DLD1 (cell line): Measurements from ENCODE around the gene BRMS1.
"Not testable (repeated sequence)": the region's sequence is repeated elsewhere in the genome, so short reads cannot be mapped to it uniquely, and the experiment has no call there.

ENCODE experiments used
- in situ Hi-C: cut with HindIII; loops from 2 replicates; pipeline ENCODE4 v1.10.0; 2017; ENCODE audit warnings: low sequenced_read_pairs

BRMS1 gene

DNA sequence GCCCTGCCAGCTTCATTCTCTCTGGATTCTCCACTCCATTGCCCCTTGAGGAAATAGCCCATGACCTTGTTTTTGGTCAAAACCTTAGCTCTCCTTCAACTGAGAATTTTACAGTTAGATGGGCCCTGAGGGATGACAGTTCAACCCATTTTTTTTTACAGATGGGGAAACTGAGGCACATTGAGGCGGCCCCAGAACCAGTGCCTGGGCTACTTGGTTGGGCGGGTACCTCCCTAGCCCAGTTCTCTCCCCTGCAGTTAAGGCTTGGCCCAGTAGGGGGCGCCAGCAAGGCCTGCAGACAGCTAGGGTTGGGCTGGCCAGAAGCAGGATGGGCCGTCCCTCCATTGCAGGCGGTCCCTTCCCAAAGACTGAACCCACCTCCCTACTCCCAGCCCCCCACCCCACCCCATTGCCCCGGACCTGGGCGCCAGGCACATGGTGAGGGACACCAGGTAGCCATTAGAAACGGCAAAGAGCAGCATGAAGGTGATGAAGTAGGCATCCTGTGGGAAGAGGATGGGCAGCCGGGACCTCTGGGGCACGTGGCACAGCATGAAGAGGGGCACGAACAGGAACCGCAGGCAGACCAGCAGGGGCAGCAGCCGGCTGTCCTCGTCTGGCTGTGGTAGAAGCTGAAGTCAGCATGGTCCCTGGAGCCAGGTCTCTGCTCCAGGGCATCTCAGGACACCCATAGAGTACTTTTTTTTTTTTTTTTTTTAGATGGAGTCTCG lies 19.1 kb upstream of the BRMS1 start:
- in situ Hi-C loops: no loop called here

- in situ Hi-C loops: no loop called here
Observed at GRCh38 chr11:66363187-66363601, 18.3 kb upstream of the BRMS1 start.

- in situ Hi-C loops: no loop called here
Observed at GRCh38 chr11:66362481-66363147, 17.7 kb upstream of the BRMS1 start.

- in situ Hi-C loops: no loop called here
Observed at GRCh38 chr11:66361502-66361941, 16.6 kb upstream of the BRMS1 start.

- in situ Hi-C loops: no loop called here
Observed at GRCh38 chr11:66360406-66361073, 15.6 kb upstream of the BRMS1 start.

DNA sequence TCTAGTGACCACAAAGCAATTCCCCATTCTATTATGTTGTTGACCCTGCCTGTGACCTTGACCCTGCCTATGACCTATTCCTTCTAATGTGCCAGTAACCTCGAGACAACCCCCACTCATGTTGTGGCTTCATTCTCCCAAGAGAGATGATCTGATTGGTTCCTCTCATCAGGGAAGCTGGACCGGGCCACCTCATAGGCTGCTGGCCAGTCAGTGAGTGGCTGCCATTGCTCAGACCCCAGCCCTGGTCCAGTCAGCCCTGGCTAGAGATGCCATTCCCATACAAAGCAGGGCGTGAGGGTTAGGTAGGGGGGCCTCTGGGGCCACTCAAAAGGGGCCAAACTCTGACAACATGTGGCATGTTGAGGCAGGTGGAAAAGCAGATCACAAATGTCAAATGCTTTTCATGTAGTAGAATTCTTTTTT lies 14.8 kb upstream of the BRMS1 start:
- in situ Hi-C loops: no loop called here

DNA sequence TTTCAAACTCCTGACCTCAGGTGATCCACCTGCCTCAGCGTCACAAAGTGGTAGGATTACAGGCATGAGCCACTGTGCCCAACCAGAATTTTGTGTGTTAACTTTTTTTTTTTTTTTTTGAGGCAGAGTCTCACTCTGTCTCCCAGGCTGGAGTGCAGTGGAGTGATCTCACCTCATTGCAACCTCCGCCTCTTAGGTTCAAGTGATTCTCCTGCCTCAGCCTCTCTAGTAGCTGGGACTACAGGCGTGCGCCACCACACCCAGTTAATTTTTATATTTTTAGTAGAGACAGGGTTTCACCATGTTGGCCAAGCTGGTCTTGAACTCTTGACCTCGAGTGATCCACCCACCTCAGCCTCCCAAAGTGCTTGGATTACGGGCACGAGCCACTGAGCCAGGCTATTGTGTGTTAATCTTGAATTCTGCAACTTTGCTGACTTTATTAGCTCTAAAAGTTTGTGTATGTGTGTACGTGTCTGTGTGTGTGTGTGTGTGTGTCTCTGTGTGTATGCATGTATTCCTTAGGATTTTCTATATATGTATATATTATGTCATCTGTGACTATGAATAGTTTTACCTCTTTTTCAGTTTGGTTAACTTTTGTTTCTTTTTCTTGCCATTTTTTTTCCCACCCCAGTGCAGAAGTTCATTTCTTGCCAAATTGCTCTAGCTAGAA lies 5.8 kb upstream of the BRMS1 start:
- in situ Hi-C loops: not testable (repeated sequence)

GRCh38 chr11:66349084-66349386 lies 4.1 kb upstream of the BRMS1 start:
- in situ Hi-C loops: no loop called here

DNA sequence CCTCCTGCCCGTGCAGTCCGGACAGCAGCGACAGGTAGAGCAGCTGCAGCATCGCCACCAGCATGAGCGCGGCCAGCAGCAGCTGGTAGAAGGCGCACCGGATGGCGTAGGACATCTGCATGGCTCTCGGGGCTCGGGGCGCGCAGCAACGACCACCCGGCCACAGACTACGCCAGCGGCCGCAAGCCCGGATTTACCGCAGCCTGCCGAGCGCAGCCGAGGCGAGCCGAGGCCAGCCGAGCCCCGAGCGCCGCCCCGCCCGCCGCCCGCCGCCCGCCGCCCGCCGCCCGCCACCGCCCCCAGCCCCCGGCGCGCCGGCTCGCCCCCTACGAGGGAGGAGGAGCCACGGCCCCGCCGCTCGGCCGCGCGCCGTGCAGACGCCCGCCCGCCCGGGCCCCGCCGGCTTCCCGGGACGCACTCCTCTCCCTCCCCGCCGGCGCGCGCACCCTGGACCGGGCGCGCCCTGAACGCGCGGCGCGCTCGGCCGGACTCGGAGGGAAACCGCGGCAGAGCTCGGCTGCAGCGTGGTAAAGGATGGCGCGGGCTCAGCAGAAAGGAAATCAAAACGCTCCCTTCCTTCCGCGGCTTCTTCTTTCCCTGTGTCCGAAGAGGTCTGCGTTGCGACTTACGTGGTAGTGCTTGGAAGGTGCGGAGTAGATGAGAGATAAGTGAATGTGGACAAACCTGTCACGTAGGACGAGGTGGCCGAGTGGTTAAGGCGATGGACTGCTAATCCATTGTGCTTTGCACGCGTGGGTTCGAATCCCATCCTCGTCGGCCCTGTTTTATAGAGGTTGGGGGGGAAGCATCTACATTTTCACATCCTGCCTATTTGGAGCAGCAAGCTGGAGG lies 2.7 kb upstream of the BRMS1 start, which contains the start of gene B4GAT1:
TSS of gene B4GAT1 (minus strand) at position 205 of the 852 bp plus-strand sequence. CDS start at position 121, 84 bp downstream.
- in situ Hi-C loops: no loop called here

DNA sequence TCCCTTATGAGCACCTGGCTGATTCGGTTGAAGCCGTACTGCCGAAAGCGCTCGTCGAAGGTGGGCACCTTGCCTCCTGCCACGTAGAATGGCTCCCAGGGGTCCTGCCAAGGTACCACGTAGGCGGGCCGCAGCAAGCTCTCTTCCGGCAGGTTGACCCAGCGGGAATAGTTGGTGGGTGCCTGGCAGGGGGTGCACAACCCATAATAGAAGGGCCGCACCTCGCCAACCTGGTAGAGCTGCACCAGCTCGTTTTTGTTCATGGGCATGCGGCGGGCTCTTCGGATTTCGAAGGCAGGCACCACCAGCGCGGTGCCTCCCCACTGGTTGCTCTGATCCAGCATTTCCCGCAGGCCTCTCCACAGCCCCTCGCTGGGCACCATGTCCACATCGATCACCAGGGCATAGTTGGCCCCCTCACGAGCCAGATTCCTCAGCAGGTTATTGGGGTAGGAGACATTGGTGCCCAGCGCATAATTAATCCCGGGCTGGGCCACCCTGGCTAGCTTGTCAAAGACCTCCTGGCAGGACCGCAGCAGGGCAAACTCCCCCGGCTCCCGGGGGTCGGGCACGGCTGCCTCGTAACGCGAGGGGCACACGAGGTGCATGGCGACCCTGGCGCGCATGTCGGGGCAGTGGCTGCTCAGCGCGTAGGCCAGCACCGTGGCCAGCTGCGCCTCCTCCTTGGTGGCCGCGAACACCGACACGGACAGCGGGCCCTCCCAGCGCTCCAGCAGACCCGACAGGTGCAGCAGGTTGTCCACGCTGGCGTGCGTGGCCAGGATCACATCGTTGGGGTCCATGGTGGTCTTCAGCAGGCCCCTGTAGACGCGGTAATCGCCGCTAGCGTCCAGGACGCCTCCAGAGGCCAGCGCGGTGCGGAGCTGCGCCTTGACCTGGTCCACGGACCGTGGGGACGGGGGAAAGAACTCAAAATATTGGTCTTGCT lies 1.8 kb upstream of the BRMS1 start:
- in situ Hi-C loops: no loop called here

- in situ Hi-C loops: no loop called here
Observed at GRCh38 chr11:66345316-66345649, 379 bp upstream of the BRMS1 start.

- in situ Hi-C loops: no loop called here
Observed at GRCh38 chr11:66343176-66343575, 1.7 kb downstream of the BRMS1 start.

DNA sequence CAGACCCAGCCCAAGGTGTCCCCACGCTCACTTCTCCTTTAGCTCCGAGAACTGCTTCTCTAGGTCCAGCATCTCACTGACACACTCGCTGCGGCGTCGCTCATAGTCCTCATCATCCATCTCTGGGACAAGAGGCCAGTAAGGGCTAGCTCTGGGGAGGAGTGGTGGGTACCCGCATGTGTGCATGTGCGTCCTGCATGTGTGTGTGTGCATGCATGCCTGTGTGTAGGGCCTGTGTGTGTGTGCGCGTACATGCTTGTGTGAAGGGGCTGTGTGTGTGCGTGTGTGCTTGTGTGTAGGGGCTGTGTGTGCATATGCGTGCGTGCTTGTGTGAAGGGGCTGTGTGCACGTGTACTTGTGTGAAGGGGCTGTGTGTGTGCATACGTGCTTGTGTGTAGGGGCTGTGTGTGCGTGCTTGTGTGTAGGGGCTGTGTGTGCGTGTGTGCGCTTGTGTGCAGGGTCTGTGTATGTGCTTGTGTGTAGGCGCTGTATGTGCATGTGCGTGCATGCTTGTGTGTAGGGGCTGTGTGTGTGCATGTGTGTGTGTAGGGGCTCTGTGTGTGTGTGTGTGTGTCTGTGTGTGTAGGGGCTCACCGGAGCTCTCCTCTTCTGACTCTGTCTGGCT lies 3.3 kb downstream of the BRMS1 start:
- in situ Hi-C loops: no loop called here

- in situ Hi-C loops: no loop called here
Observed at GRCh38 chr11:66340596-66341501, 4.1 kb downstream of the BRMS1 start.

GRCh38 chr11:66339686-66340483 lies 5.0 kb downstream of the BRMS1 start:
- in situ Hi-C loops: loop anchor here (10.0 kb wide), 2 partner anchors 45 to 65 kb away; partner anchors contain the start of gene CNIH2

DNA sequence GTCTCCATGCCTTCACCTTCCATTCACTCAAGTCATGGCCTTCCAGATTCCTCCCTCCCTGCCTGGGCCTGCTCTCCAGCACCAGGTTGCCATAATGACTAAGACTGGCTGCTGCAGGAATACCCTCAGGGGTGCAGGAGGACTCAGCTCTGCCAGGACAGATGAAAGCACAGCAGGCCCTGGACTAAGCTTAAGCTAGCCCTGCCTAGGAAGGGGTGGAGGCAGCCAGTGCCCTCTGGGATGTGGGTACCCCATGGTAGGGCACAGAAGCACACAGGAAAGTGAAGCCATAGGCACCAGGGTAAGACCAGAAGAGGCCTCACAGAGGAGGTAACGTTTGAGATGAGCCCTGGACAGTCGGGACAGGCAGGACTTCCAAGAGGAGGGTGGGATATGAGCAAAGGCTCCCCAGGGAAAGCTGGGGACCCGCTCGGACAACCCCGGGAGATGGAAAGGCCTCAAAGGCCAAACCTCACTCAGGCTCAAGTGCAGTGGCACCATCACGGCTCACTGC lies 5.7 kb downstream of the BRMS1 start:
- in situ Hi-C loops: loop anchor here (10.0 kb wide), 2 partner anchors 46 to 64 kb away; partner anchors contain the start of gene CNIH2
